ENCODE data around the gene MS4A4E.

Gene MS4A4E

GRCh38 chr11:60240662-60241061 lies 2.3 kb downstream of the MS4A4E start:
- Histone ChIP-seq H3K36me3 (ENCODE audit: control insufficient read depth, low read length) (no peaks in the 10 kb centered on the region), H3K27ac (ENCODE audit: low read depth, low read length) (no peak overlapping the region), H3K4me3 (ENCODE audit: low read length) (no peak overlapping the region), H3F3A (ENCODE audit: control insufficient read depth, insufficient read depth) (no peaks in the 10 kb centered on the region), H3K4me2 (ENCODE audit: low read length) (no peak overlapping the region), H4K20me1 (ENCODE audit: control insufficient read depth, insufficient read depth, low read depth, low read length) (no peaks in the 10 kb centered on the region), H3K79me2 (ENCODE audit: control insufficient read depth, low read length) (no peaks in the 10 kb centered on the region), H3K4me1 (ENCODE audit: control insufficient read depth, low read length) (no peaks in the 10 kb centered on the region), H3K27me3 (ENCODE audit: control insufficient read depth, low read length) (peaks cover 6% of the 10 kb centered on the region), H3K9me2 (replicated peaks; ENCODE audit: control insufficient read depth, low read length) (no peaks in the 10 kb centered on the region), H3K9me3 (ENCODE audit: control insufficient read depth, insufficient read depth, low read length) (no peaks in the 10 kb centered on the region)
- TF ChIP-seq EZH2phosphoT487 (IDR thresholded peaks at IDR 0.05; ENCODE audit: borderline replicate concordance, low read length), result no peak
- TF ChIP-seq CTCF (IDR thresholded peaks at IDR 0.05; ENCODE audit: low read depth, low read length, poor library complexity, severe bottlenecking), result no peak

- Histone ChIP-seq H3K36me3 (ENCODE audit: control insufficient read depth, low read length) (no peaks in the 10 kb centered on the region), H3K79me2 (ENCODE audit: control insufficient read depth, low read length) (no peaks in the 10 kb centered on the region), H3K27me3 (ENCODE audit: control insufficient read depth, low read length) (peaks cover 5% of the 10 kb centered on the region), H3K9me3 (ENCODE audit: control insufficient read depth, insufficient read depth, low read length) (no peaks in the 10 kb centered on the region), H3K4me2 (ENCODE audit: low read length) (no peak overlapping the region), H3K27ac (ENCODE audit: low read depth, low read length) (no peak overlapping the region), H3K4me3 (ENCODE audit: low read length) (no peak overlapping the region), H4K20me1 (ENCODE audit: control insufficient read depth, insufficient read depth, low read depth, low read length) (no peaks in the 10 kb centered on the region), H3K4me1 (ENCODE audit: control insufficient read depth, low read length) (no peaks in the 10 kb centered on the region), H3F3A (ENCODE audit: control insufficient read depth, insufficient read depth) (no peaks in the 10 kb centered on the region), H3K9me2 (replicated peaks; ENCODE audit: control insufficient read depth, low read length) (no peaks in the 10 kb centered on the region)
- TF ChIP-seq EZH2phosphoT487 (IDR thresholded peaks at IDR 0.05; ENCODE audit: borderline replicate concordance, low read length), result no peak
- TF ChIP-seq CTCF (IDR thresholded peaks at IDR 0.05; ENCODE audit: low read depth, low read length, poor library complexity, severe bottlenecking), result no peak
These were observed 7.6 kb downstream of the MS4A4E start for GRCh38 chr11:60235321-60235720.

GRCh38 chr11:60230681-60231080 lies 12.3 kb downstream of the MS4A4E start:
- Histone ChIP-seq H3K4me2 (ENCODE audit: low read length) (no peak overlapping the region), H4K20me1 (ENCODE audit: control insufficient read depth, insufficient read depth, low read depth, low read length) (no peaks in the 10 kb centered on the region), H3K9me2 (replicated peaks; ENCODE audit: control insufficient read depth, low read length) (no peaks in the 10 kb centered on the region), H3K9me3 (ENCODE audit: control insufficient read depth, insufficient read depth, low read length) (no peaks in the 10 kb centered on the region), H3K27me3 (ENCODE audit: control insufficient read depth, low read length) (peaks cover 2% of the 10 kb centered on the region; the same call in 1 of the 2 replicates), H3K36me3 (ENCODE audit: control insufficient read depth, low read length) (no peaks in the 10 kb centered on the region), H3K27ac (ENCODE audit: low read depth, low read length) (no peak overlapping the region), H3K4me3 (ENCODE audit: low read length) (no peak overlapping the region), H3K79me2 (ENCODE audit: control insufficient read depth, low read length) (no peaks in the 10 kb centered on the region), H3K4me1 (ENCODE audit: control insufficient read depth, low read length) (no peaks in the 10 kb centered on the region), H3F3A (ENCODE audit: control insufficient read depth, insufficient read depth) (no peaks in the 10 kb centered on the region)
- TF ChIP-seq EZH2phosphoT487 (IDR thresholded peaks at IDR 0.05; ENCODE audit: borderline replicate concordance, low read length) (no peak), CTCF (IDR thresholded peaks at IDR 0.05; ENCODE audit: low read depth, low read length, poor library complexity, severe bottlenecking) (no peak)

- H3K79me2 ChIP-seq (ENCODE audit: control insufficient read depth, low read length), result no peaks in the 10 kb centered on the region
- H3K9me2 ChIP-seq (replicated peaks; ENCODE audit: control insufficient read depth, low read length), result no peaks in the 10 kb centered on the region
- no peaks in the 10 kb centered on the region for H3K9me3 ChIP-seq (ENCODE audit: control insufficient read depth, insufficient read depth, low read length)
- no peaks in the 10 kb centered on the region for H3K27me3 ChIP-seq (ENCODE audit: control insufficient read depth, low read length)
- no peaks in the 10 kb centered on the region for H3F3A ChIP-seq (ENCODE audit: control insufficient read depth, insufficient read depth)
- no peak overlapping the region for H3K27ac ChIP-seq (ENCODE audit: low read depth, low read length)
- H3K36me3 ChIP-seq (ENCODE audit: control insufficient read depth, low read length), result no peaks in the 10 kb centered on the region
- H3K4me3 ChIP-seq (ENCODE audit: low read length), result no peak overlapping the region
- no peak overlapping the region for H3K4me2 ChIP-seq (ENCODE audit: low read length)
- TF ChIP-seq CTCF (IDR thresholded peaks at IDR 0.05; ENCODE audit: low read depth, low read length, poor library complexity, severe bottlenecking) (no peak), EZH2phosphoT487 (IDR thresholded peaks at IDR 0.05; ENCODE audit: borderline replicate concordance, low read length) (no peak)
- H4K20me1 ChIP-seq (ENCODE audit: control insufficient read depth, insufficient read depth, low read depth, low read length), result no peaks in the 10 kb centered on the region
- H3K4me1 ChIP-seq (ENCODE audit: control insufficient read depth, low read length), result no peaks in the 10 kb centered on the region
These were observed 20.8 kb downstream of the MS4A4E start for GRCh38 chr11:60222141-60222540.

All from DOHH2 (cell line).